GM12864 (cell line): Measurements from ENCODE around the gene PCMT1.

ENCODE experiments used
- DNase-seq: peaks from one replicate; pipeline ENCODE4 v3.0.0-alpha.2; 2011; ENCODE audit warnings: low read depth
- H3K4me3 ChIP-seq: 2 replicates; pipeline ENCODE4 v1.5.1; 2011; ENCODE audit warnings: mild to moderate bottlenecking, low read depth, low read length, control low read depth
- CTCF ChIP-seq: IDR thresholded peaks from 2 replicates; pipeline ENCODE4 v1.5.1; 2011; ENCODE audit warnings: low read depth, mild to moderate bottlenecking, moderate library complexity, low read length, control low read depth, inconsistent platforms; ENCODE audit errors: missing control alignments

Gene PCMT1

GRCh38 chr6:149860513-149860833 lies 110.9 kb downstream of the PCMT1 start:
- no peak overlapping the region for H3K4me3 ChIP-seq
- TF ChIP-seq CTCF: no peak
- DNase-seq: no peak
